Kidney tubule cell (primary cell): Measurements from ENCODE around the gene LIX1.

Experiments
- DNase-seq: peaks from one replicate; pipeline ENCODE4 v3.0.0-alpha.2; 2018; ENCODE audit warnings: low spot score

Gene LIX1

DNA sequence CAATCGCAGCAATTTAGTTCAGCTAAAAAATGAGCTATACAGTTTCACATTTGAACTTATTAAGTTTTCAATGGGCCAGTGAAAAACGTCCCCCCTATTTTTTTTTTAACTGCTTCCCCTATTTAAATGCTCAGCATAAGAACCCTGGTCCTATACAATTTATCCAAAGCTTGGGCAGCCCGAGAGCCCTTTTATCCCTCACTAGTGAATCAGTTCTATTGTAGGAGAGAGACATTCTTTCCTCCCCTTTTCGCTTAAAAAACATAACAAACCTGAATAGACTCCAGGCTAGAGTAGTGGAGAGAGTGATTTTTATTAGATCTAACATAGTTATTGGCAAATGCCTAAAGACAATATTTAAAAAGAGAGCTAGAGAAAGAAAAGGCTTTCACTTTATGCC lies 1.4 kb downstream of the LIX1 start:
- no peak for DNase-seq

DNA sequence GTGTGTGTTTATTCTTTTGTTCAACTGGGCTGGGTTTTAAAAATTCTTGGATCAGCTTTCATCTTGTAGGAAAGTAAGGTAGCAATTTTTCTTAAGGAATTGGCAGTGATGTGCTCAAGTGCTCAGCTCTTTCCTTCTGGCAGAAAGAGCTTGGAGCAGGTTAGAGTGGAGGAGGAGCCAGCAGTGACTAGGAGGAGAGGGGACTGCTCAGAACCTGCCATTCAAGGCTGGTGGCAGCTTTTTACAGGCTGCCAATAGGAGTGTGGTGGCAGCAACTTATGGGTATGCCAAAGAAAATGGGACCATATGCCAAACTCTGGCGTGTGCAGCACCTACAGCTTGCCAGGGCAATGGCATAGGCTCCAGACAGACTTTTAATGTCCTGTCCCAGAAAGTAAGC lies 2.2 kb downstream of the LIX1 start:
- peak; percentile 31 for DNase-seq

DNA sequence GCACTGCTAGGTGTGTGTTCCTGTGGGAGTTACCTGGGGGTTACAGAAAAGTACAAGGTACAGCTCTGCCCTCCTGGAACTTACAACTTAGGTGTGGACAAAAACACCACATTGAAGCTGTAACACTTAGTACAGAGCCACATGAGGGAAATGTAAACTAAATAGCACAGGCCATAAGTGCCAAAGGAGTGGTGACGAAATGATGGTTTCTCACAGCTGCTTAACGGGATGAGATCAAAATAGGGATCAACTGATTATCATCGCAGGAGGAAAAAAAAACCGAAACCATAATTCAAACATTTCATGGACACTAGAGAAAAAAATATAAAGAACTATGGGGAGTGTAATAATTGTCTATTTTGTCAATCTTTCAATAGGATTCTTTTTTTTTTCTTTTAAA lies 5.9 kb downstream of the LIX1 start:
- no peak for DNase-seq

DNA sequence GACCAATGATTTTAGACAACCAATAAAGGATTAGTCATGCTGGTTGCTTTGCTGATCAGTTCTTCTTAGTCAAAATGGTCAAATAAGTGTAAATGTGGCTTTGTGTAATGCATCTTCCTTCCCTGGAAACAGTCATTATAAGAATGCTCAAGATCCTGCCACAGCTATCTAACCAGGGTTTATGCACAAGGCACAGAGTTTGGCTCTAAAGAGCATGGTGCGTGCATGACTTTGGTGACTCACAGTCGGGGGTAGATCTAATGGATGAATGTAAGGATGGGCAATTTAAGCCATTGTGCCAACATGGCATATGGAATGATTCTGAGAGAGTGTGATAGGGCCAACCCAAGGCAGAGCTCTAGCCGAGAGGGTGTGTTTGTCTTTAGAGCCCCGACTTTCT lies 6.5 kb downstream of the LIX1 start:
- DNase-seq: no peak

DNA sequence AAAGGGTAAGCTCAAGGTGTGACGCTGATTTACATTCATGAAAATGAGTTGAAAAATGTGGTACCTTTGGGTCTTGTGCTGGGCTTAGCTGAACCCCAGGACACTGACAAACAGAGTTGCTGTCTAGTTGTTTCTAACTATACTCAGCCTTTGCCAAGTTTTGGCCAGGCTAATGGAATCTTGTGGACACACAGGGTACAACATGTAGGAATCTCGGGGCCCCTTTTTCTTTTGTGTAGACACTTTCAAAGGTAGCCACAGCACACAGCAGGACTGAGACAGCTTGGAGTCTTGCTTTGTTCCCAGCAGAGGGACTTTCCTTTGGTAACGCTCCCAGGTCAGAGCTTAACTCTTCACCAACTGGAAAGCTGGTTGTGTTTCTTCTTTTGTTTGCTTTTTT lies 7.8 kb downstream of the LIX1 start:
- DNase-seq: no peak

DNA sequence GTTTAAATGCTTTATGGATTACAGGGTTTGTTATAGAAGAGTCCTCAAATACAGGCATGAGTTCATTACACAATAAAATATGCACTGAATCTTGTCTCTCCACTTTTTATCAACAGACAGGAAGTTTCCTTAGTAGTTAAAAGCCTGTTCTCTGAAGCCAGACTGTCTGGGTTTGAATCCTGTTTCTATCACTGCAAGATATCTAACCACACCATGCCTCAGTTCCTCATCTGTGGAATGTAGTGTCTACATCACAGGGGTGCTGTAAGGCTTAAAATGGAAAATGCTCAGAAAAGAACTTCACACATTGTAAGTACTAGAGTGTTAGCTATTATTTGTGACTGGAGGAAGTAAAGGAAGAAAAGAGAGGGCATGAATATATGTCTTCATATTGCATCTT lies 9.3 kb downstream of the LIX1 start:
- peak; percentile 2 for DNase-seq

DNA sequence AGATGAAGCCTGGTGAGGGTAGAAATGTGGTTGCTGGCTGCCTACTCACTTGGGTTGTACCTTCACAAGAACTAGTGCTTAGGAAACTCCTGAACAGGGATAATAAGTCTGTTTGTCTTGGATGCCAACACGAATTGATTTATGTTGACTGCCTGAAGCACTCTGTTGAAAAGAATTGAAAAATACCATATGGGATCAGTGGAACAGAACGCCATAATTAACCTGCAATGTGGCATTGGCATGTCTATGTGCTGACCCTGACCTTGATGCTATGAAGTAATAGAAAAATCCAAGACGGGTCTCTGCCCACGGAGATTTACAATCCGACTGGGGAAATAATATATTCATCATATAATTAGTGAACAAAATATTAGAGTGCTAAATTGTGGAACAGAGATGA lies 10.5 kb downstream of the LIX1 start:
- DNase-seq: no peak

DNA sequence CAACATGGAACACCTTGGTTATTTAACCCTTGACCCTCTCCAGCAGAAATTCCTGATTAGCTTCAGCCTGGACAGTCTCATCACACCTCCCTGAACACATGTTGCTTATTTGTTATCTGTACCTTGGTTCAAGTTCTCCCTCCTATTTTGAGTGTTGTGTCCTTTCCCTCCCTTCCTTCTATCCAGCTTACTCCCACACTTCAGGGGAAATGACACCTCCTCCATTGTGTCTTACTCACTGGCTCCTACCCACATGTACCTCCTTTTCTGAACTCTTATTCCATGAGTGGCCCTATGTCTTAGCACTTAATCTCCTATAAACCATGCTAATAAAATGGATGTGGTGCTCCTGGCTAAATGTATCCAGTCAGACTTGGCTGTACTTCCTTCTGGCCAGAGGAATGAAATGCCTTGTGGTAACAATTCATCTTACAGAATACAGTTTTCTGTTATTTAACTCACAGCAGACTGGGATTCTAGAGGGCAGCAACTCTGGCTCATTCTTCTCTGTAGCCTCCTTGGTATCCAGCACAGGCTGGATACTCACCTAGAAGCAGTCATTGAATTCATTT lies 11.2 kb downstream of the LIX1 start:
- no peak for DNase-seq

DNA sequence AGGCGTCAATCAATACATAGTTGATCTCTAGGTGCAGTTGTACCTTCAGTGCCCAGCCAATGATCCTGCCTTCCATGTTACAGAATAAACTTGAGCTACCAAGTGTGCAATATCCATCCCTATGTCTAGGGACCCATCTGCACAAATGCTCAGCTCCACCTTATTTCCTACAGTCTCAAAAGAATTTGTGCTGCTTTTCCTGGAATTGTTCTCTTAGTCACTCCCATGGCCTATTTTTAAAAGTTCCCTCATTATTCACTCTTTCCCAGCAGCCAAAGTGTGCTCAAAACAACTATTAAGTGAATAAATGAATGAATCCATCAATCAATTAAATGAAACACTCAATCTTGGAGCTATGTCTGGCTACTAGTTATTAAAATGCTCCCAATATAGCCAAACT lies 14.7 kb downstream of the LIX1 start:
- no peak for DNase-seq

DNA sequence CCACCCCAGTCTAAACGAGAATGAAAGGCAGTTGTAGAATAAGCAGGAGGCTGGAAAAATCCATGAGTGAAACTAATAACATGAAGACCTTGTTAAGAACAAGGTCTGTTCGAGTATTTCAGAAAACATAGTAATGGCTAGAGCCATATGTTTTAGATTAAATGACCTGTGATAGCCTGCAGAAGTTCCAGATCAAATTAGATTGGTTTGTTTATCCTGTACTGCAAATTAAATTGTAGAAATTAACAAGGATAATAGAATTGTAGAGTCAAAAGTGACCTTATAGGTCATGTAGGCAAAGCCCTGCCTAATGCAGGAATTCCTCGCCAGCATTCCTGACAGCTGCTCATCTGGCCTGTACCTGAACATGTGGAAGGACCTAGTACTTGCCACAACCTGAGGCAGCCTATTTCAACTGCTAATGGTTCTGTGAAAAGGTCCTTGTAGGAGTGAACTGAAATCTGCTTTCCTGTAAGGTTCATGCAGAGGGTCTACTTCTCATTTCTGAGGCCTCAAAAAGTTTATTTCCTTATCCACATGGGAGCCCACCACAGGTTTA lies 17.2 kb downstream of the LIX1 start:
- DNase-seq: no peak

DNA sequence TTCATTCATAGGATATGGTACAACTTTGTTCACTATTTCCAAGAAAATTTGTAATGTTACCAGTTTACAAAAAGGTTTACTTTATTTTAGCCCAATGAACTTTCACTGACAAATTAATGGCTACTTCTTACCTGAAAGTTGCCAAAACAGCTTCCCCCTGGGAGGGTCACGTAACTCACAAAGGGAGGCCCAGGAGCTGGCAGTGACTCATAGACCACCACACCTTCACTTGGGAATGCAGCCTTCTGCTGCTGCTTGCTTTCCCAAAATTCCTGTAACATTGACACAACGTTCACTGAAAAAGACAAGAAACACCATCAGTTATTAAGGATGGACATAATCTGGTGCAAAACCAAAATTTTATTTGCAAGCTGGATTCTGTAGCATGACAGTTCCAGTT lies 18.1 kb downstream of the LIX1 start:
- peak; percentile 46 for DNase-seq

DNA sequence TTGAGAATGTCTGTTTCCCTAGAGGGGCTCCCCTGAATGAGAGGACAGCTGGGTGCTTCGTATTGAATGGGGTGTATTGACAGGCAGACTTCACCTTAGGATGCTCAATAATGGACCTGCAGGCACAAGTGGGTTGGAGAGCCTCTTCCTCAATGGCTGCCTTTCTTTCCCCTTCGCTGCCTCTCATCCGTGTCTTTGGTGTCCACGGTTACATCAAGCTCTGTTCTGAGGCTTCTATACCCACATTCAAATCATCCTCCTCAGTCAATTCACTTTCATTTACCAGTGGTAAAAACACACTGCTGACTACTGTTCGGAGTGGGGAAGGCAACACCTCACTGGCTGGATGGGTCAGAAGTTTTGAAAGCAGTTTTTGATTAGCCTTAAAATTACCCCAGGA lies 20.6 kb downstream of the LIX1 start:
- DNase-seq: no peak

DNA sequence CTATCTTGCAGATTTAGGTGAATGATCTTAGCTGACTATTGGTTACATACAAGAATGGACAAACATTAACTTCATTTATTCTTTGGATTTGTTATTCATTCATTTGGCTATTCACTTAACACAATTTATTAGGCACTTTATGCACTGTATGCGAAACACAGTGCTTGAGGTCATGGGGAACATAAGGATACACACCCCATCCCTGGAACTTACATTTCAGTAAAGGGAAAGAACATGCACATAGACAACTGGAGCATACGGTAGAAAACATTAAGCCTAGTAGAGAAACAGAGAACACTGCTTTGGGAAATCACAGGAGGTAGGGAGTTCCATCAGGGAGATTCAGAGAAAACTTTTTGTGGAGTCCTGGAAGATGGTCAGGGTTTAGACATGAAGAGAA lies 22.2 kb downstream of the LIX1 start:
- DNase-seq: no peak

DNA sequence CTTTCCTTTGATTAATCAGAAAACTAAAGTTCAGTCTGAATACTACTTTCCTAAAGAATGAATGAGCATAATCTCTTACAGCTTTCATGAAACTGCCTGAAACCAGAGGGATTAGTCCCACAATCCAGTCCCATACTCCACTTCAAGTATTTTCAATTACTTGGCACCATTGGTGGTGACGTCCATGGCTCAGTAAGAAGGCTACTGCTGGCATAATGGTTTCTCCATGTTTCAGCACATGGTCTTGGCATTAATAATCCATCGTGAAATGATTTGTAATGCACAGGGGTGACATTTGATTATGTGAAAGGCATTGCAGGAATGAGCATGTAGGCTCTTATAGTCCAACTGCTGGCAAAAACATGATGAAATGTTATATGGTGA lies 23.4 kb downstream of the LIX1 start:
- DNase-seq: no peak

DNA sequence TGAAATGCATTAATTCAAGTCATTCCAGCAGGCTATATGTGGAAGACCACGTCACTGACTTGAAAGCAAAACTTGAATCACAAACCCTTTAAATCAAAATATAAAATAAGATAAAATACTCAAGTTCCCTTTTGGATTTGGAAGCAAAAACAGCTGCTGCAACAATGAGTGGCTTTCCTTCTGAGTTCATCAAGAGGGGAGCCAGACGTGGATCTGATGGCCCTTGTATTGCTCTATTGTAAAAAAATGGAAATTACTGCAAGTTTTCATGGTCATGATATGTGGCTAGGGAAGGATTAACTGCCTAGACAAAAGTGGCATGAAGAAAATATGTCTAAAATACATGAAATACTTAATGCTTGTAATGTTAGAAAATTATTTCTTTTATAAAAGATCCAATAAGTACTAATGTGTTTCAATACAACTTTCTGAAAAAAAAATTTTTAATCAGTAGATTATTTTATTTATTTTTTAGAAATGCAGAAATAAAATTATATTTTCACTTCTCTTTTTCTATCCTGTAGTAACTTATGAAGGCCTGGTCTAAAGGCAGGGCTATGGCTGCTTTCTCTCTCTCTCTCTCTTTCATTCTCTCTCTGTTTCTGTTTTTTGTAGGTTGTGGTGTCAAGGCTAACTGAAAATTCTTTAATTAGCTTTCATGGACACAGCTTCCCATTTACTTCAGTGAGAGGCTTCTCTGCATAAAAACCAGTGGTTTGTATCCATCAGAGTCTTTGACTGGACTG lies 24.0 kb downstream of the LIX1 start:
- no peak for DNase-seq

DNA sequence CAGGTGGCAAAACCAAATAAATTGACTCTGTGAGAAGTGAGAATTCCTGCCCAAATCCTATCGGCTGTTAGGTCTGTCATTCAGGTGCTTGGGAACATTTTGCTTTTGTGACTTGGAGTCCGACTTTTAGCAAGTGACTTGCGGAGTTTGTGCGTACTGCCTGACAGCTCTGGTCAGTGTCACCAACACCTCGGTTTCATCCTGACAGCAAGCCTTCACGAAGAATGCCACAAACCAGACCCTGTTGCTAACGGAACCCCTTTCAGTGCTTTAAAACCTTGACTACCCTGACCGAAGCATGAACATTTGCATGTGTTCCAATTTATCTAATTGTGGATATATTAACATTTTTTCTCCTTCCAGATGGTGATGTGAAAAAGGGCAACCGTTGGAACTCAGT lies 26.5 kb downstream of the LIX1 start:
- DNase-seq: no peak

DNA sequence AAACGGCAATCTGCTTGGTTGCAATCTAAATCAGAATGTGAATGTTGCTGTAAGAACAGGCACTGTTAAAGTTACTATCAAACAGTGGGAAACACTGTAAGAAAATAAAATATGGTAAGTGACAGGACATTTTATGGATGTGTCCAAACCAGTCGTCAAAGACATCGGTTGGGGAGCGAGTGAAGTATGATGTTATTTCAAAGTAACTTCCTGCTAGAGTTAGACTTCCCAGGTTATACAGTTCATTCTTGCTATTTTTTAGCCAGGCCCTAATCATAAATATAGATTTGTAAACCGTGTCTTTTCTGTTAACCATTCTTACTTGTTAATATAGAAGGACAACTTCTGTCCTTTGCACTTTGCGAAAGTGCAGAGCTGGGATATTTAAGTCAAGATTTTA lies 30.2 kb downstream of the LIX1 start:
- no peak for DNase-seq

DNA sequence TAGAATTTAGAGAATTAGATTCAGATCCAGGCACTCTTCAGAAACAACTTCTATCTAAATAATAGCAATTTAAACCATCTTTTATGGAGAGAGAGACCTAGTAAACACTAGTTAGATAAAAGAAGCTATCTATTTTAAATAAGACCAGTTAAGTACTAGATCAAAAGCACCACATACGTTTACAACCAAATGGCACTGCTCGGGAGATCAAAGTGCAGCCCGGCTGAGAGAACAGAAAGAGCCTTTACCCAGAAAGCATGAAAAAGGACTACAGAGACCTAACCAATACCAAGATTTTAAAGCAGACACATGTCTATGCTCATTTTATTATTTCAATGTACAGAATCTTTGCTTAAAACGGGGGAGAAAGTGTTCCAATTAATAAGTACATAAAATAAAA lies 30.8 kb downstream of the LIX1 start:
- DNase-seq: no peak

DNA sequence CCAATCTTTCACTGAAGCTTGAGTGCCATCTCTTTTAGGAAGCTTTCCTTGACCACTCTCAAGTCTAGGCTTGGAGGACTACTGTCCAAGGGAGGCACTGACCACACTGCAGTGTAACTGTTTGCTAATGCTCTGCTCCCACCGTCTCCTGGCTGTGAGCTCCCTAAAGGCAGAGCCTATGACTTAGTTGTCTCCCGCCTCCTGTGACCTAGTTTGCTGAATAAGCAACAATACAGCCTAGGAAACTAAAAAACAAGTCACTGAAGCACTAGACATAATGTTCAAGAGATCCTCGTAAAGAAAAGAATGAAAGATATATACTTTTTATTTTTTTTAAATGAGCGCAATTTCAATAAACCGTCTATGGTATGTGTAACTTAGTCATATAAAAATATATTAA lies 31.4 kb downstream of the LIX1 start:
- no peak for DNase-seq

DNA sequence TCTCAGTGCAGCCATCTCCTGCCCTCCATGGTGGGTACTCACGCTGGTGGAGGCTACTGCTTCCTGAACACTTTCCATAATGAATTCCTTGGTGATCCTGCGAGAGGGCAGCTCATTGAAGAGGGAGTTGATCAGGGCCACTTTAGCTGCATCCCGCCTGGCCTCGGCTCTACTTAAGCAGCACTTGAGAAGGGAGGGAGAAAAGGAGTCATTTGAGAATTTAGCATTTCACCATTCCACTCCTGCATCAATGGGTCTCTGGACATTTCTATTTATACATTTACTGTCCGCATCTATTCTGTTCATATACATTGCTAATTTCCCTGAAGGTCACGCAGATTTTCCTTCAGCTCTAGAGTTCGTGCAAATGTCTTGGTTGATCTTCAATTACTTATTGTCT lies 35.1 kb downstream of the LIX1 start:
- no peak for DNase-seq

DNA sequence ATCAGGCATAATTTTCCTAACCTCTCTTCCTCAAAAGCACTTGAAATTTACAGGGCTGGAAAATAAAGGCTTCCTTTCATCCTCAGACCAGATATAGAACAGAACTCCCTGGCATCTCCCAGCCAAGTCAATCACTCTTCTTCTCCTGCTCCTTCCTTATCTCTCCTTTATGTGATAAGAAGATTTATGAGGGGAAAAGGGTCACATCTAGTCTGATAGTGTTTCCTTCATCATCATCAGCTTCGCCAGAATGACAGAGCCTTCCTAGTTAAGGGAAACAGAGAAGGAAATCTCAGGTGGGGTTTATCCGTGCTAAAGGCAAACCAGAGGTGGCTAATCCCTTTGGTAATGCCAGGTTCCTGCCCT lies 36.2 kb downstream of the LIX1 start:
- no peak for DNase-seq

DNA sequence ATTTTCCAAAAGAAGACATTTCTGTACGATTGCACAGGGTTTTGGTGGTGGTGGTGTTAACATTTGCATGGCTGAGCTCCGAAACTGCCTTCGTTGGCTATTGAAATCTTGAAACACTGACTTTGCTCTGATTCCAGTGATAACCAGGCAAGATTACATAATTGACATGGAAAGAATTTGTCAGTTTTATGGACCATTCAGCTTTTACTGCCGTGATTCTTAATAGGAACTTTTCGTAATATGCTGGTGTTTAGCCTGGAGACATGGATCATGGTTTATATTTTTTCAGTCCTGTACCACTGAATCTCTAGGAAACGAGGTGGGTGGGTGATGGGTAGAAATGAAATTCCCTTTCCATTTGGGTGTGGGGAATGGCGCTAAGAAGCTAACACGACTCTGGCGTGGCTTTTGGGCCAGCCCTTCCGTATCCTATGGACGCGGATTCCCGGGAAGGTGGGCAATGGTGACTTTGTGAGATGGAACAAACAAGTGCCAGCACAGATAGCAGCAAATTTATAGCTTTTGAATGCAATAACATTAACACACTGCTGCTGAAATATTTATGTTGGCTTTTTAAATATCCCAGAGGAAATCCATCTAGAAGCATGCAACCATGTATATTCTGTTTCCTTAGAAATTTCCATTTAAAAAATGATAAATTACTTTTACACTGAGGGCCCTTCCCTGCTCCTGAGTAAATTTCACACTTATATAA lies 36.8 kb downstream of the LIX1 start:
- no peak for DNase-seq

DNA sequence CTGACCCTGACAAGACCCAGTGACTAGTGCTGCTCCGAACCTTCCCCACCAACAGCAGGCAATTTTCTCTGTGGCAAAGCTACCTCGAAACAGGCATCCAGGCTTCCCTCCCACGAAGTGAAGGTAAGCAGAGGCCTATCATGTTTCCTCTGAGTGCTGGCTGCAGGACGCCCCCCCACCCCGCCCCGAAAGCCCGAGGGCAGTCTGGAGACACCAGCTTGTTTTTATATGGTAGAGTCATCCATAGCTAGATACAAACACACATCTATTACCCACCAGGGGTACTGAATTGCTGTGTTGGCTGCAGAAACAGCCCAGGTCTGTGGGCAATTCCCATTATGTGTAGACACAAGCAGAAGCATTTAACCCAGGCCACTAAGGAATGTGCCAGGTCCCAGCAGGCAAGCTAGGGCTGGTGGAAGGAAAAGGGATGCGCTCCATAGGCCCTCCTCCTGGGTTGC lies 40.4 kb downstream of the LIX1 start:
- DNase-seq: no peak
